CD4-positive, alpha-beta memory T cell (primary cell): ENCODE results near the gene BRINP2. TPM values are rescaled to one million over a fixed set of nuclear protein-coding genes. Genes with fewer than 3 reads are reported as not detected.
"Not testable (repeated sequence)": the region's sequence is repeated elsewhere in the genome, so short reads cannot be mapped to it uniquely, and the experiment has no call there.

Experiments
- CTCF ChIA-PET: fragments of 350-600 bp; sonication (Branson Sonifier 250); formaldehyde crosslinking; loops from one replicate; lab custom pipeline; 2021; ENCODE audit warnings: inconsistent platforms; ENCODE audit not compliant: partially characterized antibody; lab: Charles Lee
- POLR2A ChIA-PET: fragments of 350-600 bp; sonication (Branson Sonifier 250); formaldehyde crosslinking; loops from one replicate; lab custom pipeline; 2021; ENCODE audit not compliant: partially characterized antibody; lab: Charles Lee
- DNase-seq, 5 donors: peaks; one replicate each; pipeline versions ENCODE4 v3.0.0 to v3.0.0-alpha.2; 2020 to 2022; ENCODE audit warnings: mixed read lengths in 1 of 5
- H3K27ac ChIP-seq: one replicate; pipeline ENCODE4 v1.7.0; 2013; ENCODE audit warnings: low read depth, low read length
- H3K27me3 ChIP-seq: 2 replicates; pipeline ENCODE4 v1.7.0; 2013; ENCODE audit warnings: mild to moderate bottlenecking, low read length, moderate library complexity; ENCODE audit not compliant: insufficient read depth
- H3K36me3 ChIP-seq: 2 replicates; pipeline ENCODE4 v1.7.0; 2013; ENCODE audit warnings: mild to moderate bottlenecking, low read length, moderate library complexity; ENCODE audit not compliant: insufficient read depth
- H3K4me1 ChIP-seq: 2 replicates; pipeline ENCODE4 v1.7.0; 2013; ENCODE audit warnings: mild to moderate bottlenecking, low read length, moderate library complexity; ENCODE audit not compliant: insufficient read depth
- H3K4me3 ChIP-seq, 2 donors: one replicate each; pipeline ENCODE4 v1.7.0; 2013; ENCODE audit warnings: low read length in 2 of 2, mild to moderate bottlenecking in 1 of 2
- H3K9me3 ChIP-seq, 2 donors: one replicate each; pipeline ENCODE4 v1.7.0; 2013; ENCODE audit warnings: low read length in 2 of 2, control low read depth in 1 of 2; ENCODE audit not compliant: control insufficient read depth in 1 of 2
- H3K27ac Mint-ChIP-seq, 7 donors: one replicate each; pipeline ENCODE4 v1.8.0; 2020 to 2021; ENCODE audit warnings: mixed read lengths in 7 of 7, mild to moderate bottlenecking in 6 of 7, inconsistent platforms in 3 of 7, moderate library complexity in 3 of 7
- H3K27me3 Mint-ChIP-seq, 2 donors: one replicate each; pipeline ENCODE4 v1.8.0; 2020 to 2021; ENCODE audit warnings: mixed read lengths in 2 of 2
- H3K36me3 Mint-ChIP-seq, 2 donors: one replicate each; pipeline ENCODE4 v1.8.0; 2020 to 2021; ENCODE audit warnings: mixed read lengths in 2 of 2, inconsistent platforms in 1 of 2, mild to moderate bottlenecking in 1 of 2
- H3K4me1 Mint-ChIP-seq, 4 donors: one replicate each; pipeline ENCODE4 v1.8.0; 2020 to 2021; ENCODE audit warnings: mixed read lengths in 4 of 4, mild to moderate bottlenecking in 1 of 4
- H3K4me3 Mint-ChIP-seq, 8 donors: one replicate each; pipeline ENCODE4 v1.8.0; 2020 to 2021; ENCODE audit warnings: mixed read lengths in 8 of 8, mild to moderate bottlenecking in 7 of 8, moderate library complexity in 6 of 8, inconsistent platforms in 3 of 8
- H3K9me3 Mint-ChIP-seq, 8 donors: one replicate each; pipeline ENCODE4 v1.8.0; 2020 to 2021; ENCODE audit warnings: mixed read lengths in 8 of 8, mild to moderate bottlenecking in 5 of 8, inconsistent platforms in 3 of 8, moderate library complexity in 1 of 8
- intact Hi-C: fragments of 100-400 bp; cut with micrococcal nuclease; formaldehyde crosslinking; loops from one replicate; pipeline ENCODE4 v1.15.1; 2023
- polyA plus RNA-seq, 2 donors: library from polyadenylated mRNA; unstranded; fragments of 300-500 nt; fragmentation: Illumina TruSeq; gene quantifications; one replicate each; pipeline ENCODE4 v1.2.3, GENCODE V29; 2021
- total RNA-seq, 2 experiments: library from RNA; stranded (reverse); gene quantifications; one replicate each; pipeline ENCODE4 v1.2.3, GENCODE V29; 2021

BRINP2 gene
- total and polyA plus RNA-seq, 4 experiments from 2014 or later: not detected

DNA sequence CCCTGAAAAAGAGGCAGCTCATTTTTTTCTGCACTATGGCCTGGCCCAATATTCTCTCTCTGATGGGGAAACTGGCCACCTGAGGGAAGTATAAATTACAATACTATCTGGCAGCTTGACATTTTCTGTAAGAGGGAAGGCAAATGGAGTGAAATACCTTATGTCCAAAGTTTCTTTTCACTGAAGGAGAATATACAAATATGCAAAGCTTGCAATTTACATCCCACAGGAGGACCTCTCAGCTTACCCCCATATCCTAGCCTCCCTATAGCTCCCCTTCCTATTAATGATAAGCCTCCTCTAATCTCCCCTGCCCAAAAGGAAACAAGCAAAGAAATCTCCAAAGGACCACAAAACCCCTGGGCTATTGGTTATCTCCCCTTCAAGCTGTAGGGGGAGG is 150.7 kb downstream of the BRINP2 start:
- POLR2A ChIA-PET: not testable (repeated sequence)

DNA sequence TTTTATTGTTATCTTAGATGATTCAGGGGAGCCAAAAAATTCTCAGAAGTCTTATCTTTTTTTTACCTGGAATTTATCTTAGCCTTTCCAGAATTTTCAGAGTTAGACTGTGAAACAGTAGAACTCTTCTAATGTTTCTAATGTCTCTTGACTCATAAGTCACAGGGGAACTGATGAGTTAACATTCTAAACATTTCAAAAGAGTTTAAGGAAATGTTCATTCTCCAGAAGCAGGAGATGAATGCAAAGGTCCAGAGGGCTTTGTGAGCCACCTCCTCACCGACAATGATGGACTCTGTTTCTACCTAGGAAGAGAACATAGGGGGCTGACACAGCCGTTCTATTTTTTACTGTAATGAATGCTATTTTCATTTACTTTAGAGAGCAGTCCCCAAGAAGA is 157.5 kb downstream of the BRINP2 start:
- Mint-ChIP-seq H3K4me3 (no peak overlapping the region), H3K27me3 (no peaks in the 10 kb centered on the region), H3K27ac (no peak overlapping the region), H3K9me3 (peaks cover 0 to 21% (median 2%) of the 10 kb centered on the region in 8 donors), H3K4me1 (no peaks in the 10 kb centered on the region), H3K36me3 (no peaks in the 10 kb centered on the region)
- Histone ChIP-seq H3K4me3 (no peak overlapping the region), H3K9me3 (no peaks in the 10 kb centered on the region), H3K36me3 (no peaks in the 10 kb centered on the region), H3K27ac (no peak overlapping the region), H3K27me3 (no peaks in the 10 kb centered on the region), H3K4me1 (no peaks in the 10 kb centered on the region)
- intact Hi-C loops: no loop called here
- DNase-seq: no peak
- ChIA-PET POLR2A (no interaction called here), CTCF (no interaction called here)

More for the DNA sequence above, 150.7 kb downstream of the BRINP2 start:
- CTCF ChIA-PET: interaction anchor here (0.6 kb wide), 1 partner anchor 242 kb away, joined by 3 read pairs; no protein-coding TSS in a partner anchor
- peaks cover 0 to 17% (median 5%) of the 10 kb centered on the region in 8 donors for H3K9me3 Mint-ChIP-seq
- DNase-seq, H3K27me3 ChIP-seq, H3K36me3 Mint-ChIP-seq, H3K4me3 Mint-ChIP-seq, H3K4me1 ChIP-seq, H3K36me3 ChIP-seq, H3K4me3 ChIP-seq, H3K9me3 ChIP-seq, H3K27ac ChIP-seq, intact Hi-C loops, H3K27ac Mint-ChIP-seq, H3K27me3 Mint-ChIP-seq, H3K4me1 Mint-ChIP-seq: not testable (repeated sequence)

DNA sequence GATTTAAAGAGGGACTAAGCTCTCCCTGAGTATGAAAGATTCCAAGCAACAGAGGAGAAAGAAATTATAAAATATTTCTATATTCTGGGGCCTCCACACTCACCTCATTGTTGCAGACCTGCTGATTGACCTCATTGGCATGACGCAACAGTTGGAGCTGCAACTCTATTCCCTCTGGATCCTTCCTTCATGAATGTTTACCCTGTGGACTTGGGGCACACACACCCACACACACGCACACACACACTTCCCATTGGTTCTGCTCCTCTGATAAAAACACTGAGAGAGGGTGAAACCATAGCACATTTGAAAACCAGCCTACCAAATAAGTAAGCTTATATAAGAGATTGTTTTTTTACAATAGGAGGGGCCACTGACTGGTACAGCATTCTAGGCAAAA is 159.1 kb downstream of the BRINP2 start:
- Histone ChIP-seq H3K36me3 (no peaks in the 10 kb centered on the region), H3K4me3 (no peak overlapping the region), H3K27me3 (no peaks in the 10 kb centered on the region), H3K4me1 (no peaks in the 10 kb centered on the region), H3K9me3 (no peaks in the 10 kb centered on the region), H3K27ac (no peak overlapping the region)
- H3K27ac Mint-ChIP-seq: no peak overlapping the region
- no peak for DNase-seq
- no peaks in the 10 kb centered on the region for H3K27me3 Mint-ChIP-seq
- ChIA-PET POLR2A (no interaction called here), CTCF (no interaction called here)
- peaks cover 0 to 17% (median under 1%) of the 10 kb centered on the region in 8 donors for H3K9me3 Mint-ChIP-seq
- intact Hi-C loops: no loop called here
- H3K4me3 Mint-ChIP-seq: no peak overlapping the region
- no peaks in the 10 kb centered on the region for H3K4me1 Mint-ChIP-seq
- H3K36me3 Mint-ChIP-seq: no peaks in the 10 kb centered on the region

Other genes starting within 250 kb of the BRINP2 start
- not detected for gene ASTN1, start 6.2 kb upstream of the BRINP2 start, total RNA-seq
- not detected for gene ASTN1, start 6.2 kb upstream of the BRINP2 start, polyA plus RNA-seq